GM12878 (cell line): Measurements from ENCODE around the gene CLTCL1. TPM values are rescaled to one million over a fixed set of nuclear protein-coding genes. Genes with fewer than 3 reads are reported as not detected.

ENCODE experiments used
- ATAC-seq: fragments of 200-7000 bp; cut with Tn5 transposase; 3 replicates; pipeline ENCODE4 v1.9.1; 2020; ENCODE audit warnings: mild to moderate bottlenecking, moderate library complexity
- BruUV-seq: library from RNA; stranded (reverse); fragments of 400-500 nt; replicated peaks from 2 replicates; lab custom pipeline; 2021; lab: Mats Ljungman, UMichigan
- CTCF ChIA-PET: fragments of 300-600 bp; sonication (Branson Sonifier 250); formaldehyde crosslinking; extraction: SDS; loops from one replicate; lab custom pipeline; 2021; ENCODE audit warnings: inconsistent platforms; lab: Yijun Ruan, JAX
- POLR2A ChIA-PET: fragments of 350-600 bp; formaldehyde crosslinking; extraction: SDS; loops from one replicate; lab custom pipeline; 2021; ENCODE audit warnings: inconsistent platforms; lab: Charles Lee
- RAD21 ChIA-PET: fragments of 300-600 bp; sonication (Branson Sonifier 250); formaldehyde crosslinking; loops from one replicate; lab custom pipeline; 2023; ENCODE audit warnings: antibody characterized with exemption; ENCODE audit not compliant: unreplicated experiment; lab: Charles Lee
- SMC1A ChIA-PET: fragments of 300-600 bp; sonication (Branson Sonifier 250); formaldehyde crosslinking; loops from one replicate; lab custom pipeline; 2023; ENCODE audit not compliant: unreplicated experiment, uncharacterized antibody; lab: Charles Lee
- DNase-seq: peaks from one replicate; pipeline ENCODE4 v3.0.0-alpha.2; 2011; ENCODE audit warnings: low read depth, low spot score
- FAIRE-seq: peaks from 3 replicates; lab custom pipeline; 2011; peaks lifted over from hg19 to GRCh38; lab: Jason Lieb, UNC
- H2AFZ ChIP-seq: 2 replicates; pipeline ENCODE4 v1.6.0; 2011; ENCODE audit warnings: low read depth, low read length, control low read depth; ENCODE audit not compliant: control insufficient read depth
- H3K27ac ChIP-seq: 2 replicates; pipeline ENCODE4 v1.5.1; 2011; ENCODE audit warnings: control low read depth; ENCODE audit not compliant: control insufficient read depth, insufficient read depth
- H3K27me3 ChIP-seq, 2 experiments: replicated peaks in 1 of 2; 2 replicates each; pipeline versions ENCODE4 v1.6.0 to v1.6.1; 2011; ENCODE audit warnings: low read length in 1 of 2; ENCODE audit not compliant: control insufficient read depth in 2 of 2, insufficient read depth in 2 of 2
- H3K36me3 ChIP-seq, 2 experiments: 2 replicates each; pipeline ENCODE4 v1.5.1; 2011; ENCODE audit warnings: low read length in 1 of 2; ENCODE audit not compliant: control insufficient read depth in 2 of 2, insufficient read depth in 2 of 2
- H3K4me1 ChIP-seq: 2 replicates; pipeline ENCODE4 v1.6.1; 2011; ENCODE audit warnings: mild to moderate bottlenecking, low read length, moderate library complexity, mixed read lengths; ENCODE audit not compliant: control insufficient read depth, insufficient read depth
- H3K4me2 ChIP-seq: 2 replicates; pipeline ENCODE4 v1.6.0; 2011; ENCODE audit warnings: control low read depth; ENCODE audit not compliant: control insufficient read depth, insufficient read depth
- H3K4me3 ChIP-seq: fragments of 200-600 bp; sonication (generic); 2 replicates; pipeline ENCODE4 v1.5.1; 2016
- H3K79me2 ChIP-seq: 2 replicates; pipeline ENCODE4 v1.6.0; 2011; ENCODE audit warnings: low read length; ENCODE audit not compliant: control insufficient read depth, insufficient read depth
- H3K9ac ChIP-seq: 2 replicates; pipeline ENCODE4 v1.8.0; 2011; ENCODE audit warnings: low read length, control low read depth, mixed read lengths; ENCODE audit not compliant: control insufficient read depth, insufficient read depth
- H3K9me3 ChIP-seq: replicated peaks from 3 replicates; pipeline ENCODE4 v1.5.1; 2011; ENCODE audit warnings: mild to moderate bottlenecking, low read length; ENCODE audit not compliant: control insufficient read depth, insufficient read depth
- H4K20me1 ChIP-seq: 2 replicates; pipeline ENCODE4 v1.6.0; 2011; ENCODE audit not compliant: control insufficient read depth, insufficient read depth
- CEBPZ ChIP-seq: fragments of 150-350 bp; IDR thresholded peaks from 2 replicates; pipeline ENCODE4 v1.6.1; 2016; ENCODE audit warnings: low read depth, low read length
- CHD2 ChIP-seq: IDR thresholded peaks from 2 replicates; pipeline ENCODE4 v1.6.1; 2011; ENCODE audit warnings: low read depth, low read length, improper control_type of control experiment, borderline replicate concordance
- EGR1 ChIP-seq, 2 experiments: IDR thresholded peaks; 1 replicate in 1 of 2; 2 replicates in 1 of 2; pipeline ENCODE4 v1.6.1; 2011 to 2012; ENCODE audit warnings: low read depth in 2 of 2, low read length in 2 of 2, borderline replicate concordance in 1 of 2, mild to moderate bottlenecking in 1 of 2, moderate library complexity in 1 of 2
- MTA3 ChIP-seq: IDR thresholded peaks from 2 replicates; pipeline ENCODE4 v1.6.1; 2012; ENCODE audit warnings: low read length, inconsistent platforms, borderline replicate concordance
- POU2F2 ChIP-seq: IDR thresholded peaks from 3 replicates; pipeline ENCODE4 v1.6.1; 2011; ENCODE audit warnings: low read depth, mild to moderate bottlenecking, low read length, borderline replicate concordance
- SIN3A ChIP-seq: IDR thresholded peaks from 2 replicates; pipeline ENCODE4 v1.6.1; 2012; ENCODE audit warnings: low read depth, low read length, improper control_type of control experiment
- YBX1 ChIP-seq: fragments of 450-650 bp; IDR thresholded peaks from 2 replicates; pipeline ENCODE4 v1.6.1; 2016; ENCODE audit warnings: antibody characterized with exemption
- WGBS: methylation state at CpG from one replicate; pipeline ENCODE4 v1.1.6; 2016; ENCODE audit warnings: low lambda C conversion rate; ENCODE audit not compliant: insufficient replicate concordance, insufficient coverage; ENCODE audit errors: missing lambda C conversion rate; 5-methylcytosine and 5-hydroxymethylcytosine counted together
- in situ Hi-C: fragments of 300-500 bp; cut with MboI; formaldehyde crosslinking; loops from 9 replicates; pipeline ENCODE4 v1.14.3; 2018; ENCODE audit warnings: mixed read lengths
- intact Hi-C: fragments of 100-400 bp; cut with micrococcal nuclease; formaldehyde crosslinking; loops from one replicate; pipeline ENCODE4 v1.14.2; 2022; ENCODE audit not compliant: unreplicated experiment
- polyA plus RNA-seq, 11 experiments: library from polyadenylated mRNA; depleted of rRNA in 4 of 11; unstranded in 6 of 11; stranded (reverse) in 5 of 11; fragments of >200 nt; fragmentation: Nextera tagmentation in 4 of 11; fragmentation: Illumina TruSeq in 1 of 11; extraction: Ambion mirVana in 4 of 11; extraction: Trizol in 1 of 11; gene quantifications; 1 replicate in 1 of 11; 2 replicates in 10 of 11; pipeline versions ENCODE4 v1.2.1 to v1.2.3, GENCODE V29; 2011 to 2016; ENCODE audit warnings: inconsistent platforms in 2 of 11, missing spikeins in 2 of 11, low read depth in 1 of 11
- total RNA-seq, 4 experiments: library from RNA; depleted of rRNA in 3 of 4; stranded (reverse); fragments of >200 nt in 3 of 4; fragmentation: Illumina TruSeq in 1 of 4; extraction: Trizol in 1 of 4; gene quantifications; 2 replicates each; pipeline versions ENCODE4 v1.2.1 to v1.2.3, GENCODE V29; 2013 to 2021
- TF ChIP-seq, protein P1 (sequence below): fragments of 450-650 bp; IDR thresholded peaks from 2 replicates; pipeline ENCODE4 v1.6.1; 2017; ENCODE audit warnings: low read depth, mild to moderate bottlenecking, moderate library complexity

Gene CLTCL1
- total and polyA plus RNA-seq, 10 of the 15 experiments (the other 5 are each of a cell fraction or from before 2014, with no cell fraction given): under 0.01 to 0.35 (median 0.12) TPM; not detected in 2

DNA sequence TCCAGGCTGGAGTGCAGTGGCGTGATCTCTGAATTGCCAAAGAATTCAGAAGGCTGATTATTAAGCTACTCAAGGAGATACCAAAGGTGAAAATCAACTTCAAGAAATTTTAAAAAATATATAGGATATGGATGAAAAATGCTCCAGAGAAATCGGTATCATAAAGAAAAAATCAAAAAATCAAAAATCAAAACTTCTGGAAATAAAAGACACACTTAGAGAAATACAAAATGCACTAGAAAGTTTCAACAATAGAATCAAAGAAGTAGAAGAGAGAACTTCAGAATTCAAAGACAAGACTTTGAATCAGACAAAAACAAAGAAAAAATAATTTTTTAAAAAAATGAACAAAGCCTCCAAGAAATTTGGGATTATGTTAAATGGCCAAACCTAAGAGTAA, 45.6 kb upstream of the CLTCL1 start:
- FAIRE-seq (no peak), DNase-seq (no peak), ATAC-seq (no peak)
- Histone ChIP-seq H2AFZ (no peak overlapping the region), H3K27ac (no peak overlapping the region), H3K79me2 (no peaks in the 10 kb centered on the region), H3K9ac (no peak overlapping the region), H4K20me1 (no peaks in the 10 kb centered on the region), H3K4me2 (no peak overlapping the region), H3K4me1 (no peaks in the 10 kb centered on the region), H3K9me3 (peaks cover 7% of the 10 kb centered on the region; the same call in 2 of the 3 replicates), H3K27me3 (no peaks in the 10 kb centered on the region), H3K36me3 (peaks cover 3 to 21% of the 10 kb centered on the region in 2 experiments), H3K4me3 (no peak overlapping the region)
- BruUV-seq: no TSS peak
- ChIA-PET SMC1A (no interaction called here), RAD21 (no interaction called here), CTCF (interaction anchor here (0.6 to 0.7 kb wide), 3 partner anchors 27 to 296 kb away, joined by 3 to 4 read pairs (median 3); no protein-coding TSS in a partner anchor), POLR2A (no interaction called here)
- TF ChIP-seq, protein P1, sequence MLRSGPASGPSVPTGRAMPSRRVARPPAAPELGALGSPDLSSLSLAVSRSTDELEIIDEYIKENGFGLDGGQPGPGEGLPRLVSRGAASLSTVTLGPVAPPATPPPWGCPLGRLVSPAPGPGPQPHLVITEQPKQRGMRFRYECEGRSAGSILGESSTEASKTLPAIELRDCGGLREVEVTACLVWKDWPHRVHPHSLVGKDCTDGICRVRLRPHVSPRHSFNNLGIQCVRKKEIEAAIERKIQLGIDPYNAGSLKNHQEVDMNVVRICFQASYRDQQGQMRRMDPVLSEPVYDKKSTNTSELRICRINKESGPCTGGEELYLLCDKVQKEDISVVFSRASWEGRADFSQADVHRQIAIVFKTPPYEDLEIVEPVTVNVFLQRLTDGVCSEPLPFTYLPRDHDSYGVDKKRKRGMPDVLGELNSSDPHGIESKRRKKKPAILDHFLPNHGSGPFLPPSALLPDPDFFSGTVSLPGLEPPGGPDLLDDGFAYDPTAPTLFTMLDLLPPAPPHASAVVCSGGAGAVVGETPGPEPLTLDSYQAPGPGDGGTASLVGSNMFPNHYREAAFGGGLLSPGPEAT: no peak
- no peak for TF ChIP-seq MTA3
- no peak for TF ChIP-seq CEBPZ
- TF ChIP-seq EGR1 (IDR thresholded peaks at IDR 0.05; ENCODE audit: borderline replicate concordance in 1 of 2, low read depth in 2 of 2, low read length in 2 of 2): no peak
- no peak for TF ChIP-seq CHD2
- TF ChIP-seq SIN3A: no peak
- no peak for TF ChIP-seq POU2F2
- no peak for TF ChIP-seq YBX1
- 100% methylated on average over 2 of the region's 2 CpGs for WGBS
- in situ Hi-C loops (no loop called here), intact Hi-C loops (no loop called here)
